ENCODE measurements around the gene TRPM3.

The TRPM3 gene

DNA sequence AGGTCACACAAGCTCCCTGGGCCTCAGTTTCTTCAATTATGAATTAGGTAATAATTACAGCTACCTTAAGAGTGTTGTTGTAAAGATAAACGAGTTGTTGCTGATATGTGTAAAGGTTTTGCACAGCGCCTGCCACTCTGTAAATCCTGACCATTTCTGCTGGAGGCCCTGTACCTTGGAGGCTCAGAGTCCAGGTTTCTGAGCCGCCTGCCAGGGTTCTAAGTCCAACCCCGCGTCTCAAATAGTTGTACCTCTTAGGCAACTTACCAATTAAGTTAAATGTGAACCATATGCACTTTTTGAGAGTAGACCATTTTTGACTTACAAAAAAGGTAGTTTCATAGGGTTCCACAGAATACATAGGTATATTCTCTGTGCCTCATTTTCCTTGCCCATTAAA lies 550.2 kb downstream of the TRPM3 start:
- DNase-seq, result no peak

GRCh38 chr9:70569791-70570190 lies 551.6 kb downstream of the TRPM3 start:
- DNase-seq, result no peak

GRCh38 chr9:70569070-70569772 lies 552.2 kb downstream of the TRPM3 start:
- DNase-seq, result no peak

DNA sequence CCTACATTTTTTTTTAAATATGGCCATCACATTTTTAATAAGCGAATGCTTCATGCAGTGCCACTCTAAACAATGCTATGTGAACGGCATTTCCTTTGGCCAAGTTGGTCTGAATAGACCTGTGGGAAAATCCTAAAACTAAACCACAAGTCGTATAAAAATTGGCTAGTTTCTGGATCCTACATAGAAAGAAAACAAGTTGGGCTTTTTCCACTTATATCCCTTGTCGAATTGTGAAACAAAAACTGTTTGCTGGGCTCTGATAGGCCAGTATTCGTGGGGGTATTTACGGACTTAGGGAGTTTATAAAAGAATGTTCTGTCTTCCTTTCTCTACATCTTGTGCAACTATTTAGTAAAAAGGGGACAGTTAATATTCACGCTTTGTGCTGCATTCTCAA lies 553.9 kb downstream of the TRPM3 start:
- no peak for DNase-seq

- DNase-seq, result no peak
Observed at GRCh38 chr9:70566751-70567150, 554.7 kb downstream of the TRPM3 start.

GRCh38 chr9:70566066-70566465 lies 555.4 kb downstream of the TRPM3 start:
- DNase-seq, result no peak

DNA sequence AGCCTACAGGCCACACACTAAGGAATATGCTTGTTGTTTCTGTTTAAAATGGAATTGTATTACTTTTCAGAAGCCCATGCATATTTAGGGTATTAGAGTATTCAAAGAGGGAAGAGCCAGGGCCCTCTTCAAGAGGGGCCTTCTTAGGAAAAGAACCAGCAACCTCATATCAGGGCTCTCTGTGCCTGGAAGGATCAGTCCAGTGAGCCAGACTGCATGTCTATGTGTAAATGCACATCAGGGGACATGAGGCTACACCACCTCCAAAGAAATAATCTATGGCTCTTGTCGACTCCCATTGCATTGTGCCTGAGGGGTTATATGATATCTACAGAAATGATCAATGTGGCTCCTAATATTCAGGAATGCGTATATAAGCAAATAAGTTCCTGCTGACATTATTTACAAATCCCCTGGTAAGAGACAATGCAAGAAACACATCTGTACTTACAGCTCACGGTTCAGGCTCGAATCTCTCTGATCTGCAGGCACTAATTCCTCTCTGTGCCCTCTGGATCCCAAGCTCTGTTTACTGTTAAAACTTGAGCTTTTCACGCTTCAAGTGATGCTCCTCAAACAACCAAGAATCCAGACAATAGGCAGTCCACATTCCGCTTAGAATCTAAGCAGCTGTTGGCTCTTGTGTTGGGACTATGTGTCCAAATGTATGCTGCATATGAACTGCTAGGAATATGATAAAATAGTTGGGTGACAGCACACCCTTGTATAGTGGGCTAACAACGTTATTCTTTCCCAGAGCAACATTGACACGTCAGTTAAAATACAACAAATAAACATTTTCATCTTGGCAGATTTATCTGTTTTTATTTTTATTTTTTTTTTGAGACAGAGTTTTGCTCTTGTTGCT lies 556.7 kb downstream of the TRPM3 start:
- no peak for DNase-seq

DNA sequence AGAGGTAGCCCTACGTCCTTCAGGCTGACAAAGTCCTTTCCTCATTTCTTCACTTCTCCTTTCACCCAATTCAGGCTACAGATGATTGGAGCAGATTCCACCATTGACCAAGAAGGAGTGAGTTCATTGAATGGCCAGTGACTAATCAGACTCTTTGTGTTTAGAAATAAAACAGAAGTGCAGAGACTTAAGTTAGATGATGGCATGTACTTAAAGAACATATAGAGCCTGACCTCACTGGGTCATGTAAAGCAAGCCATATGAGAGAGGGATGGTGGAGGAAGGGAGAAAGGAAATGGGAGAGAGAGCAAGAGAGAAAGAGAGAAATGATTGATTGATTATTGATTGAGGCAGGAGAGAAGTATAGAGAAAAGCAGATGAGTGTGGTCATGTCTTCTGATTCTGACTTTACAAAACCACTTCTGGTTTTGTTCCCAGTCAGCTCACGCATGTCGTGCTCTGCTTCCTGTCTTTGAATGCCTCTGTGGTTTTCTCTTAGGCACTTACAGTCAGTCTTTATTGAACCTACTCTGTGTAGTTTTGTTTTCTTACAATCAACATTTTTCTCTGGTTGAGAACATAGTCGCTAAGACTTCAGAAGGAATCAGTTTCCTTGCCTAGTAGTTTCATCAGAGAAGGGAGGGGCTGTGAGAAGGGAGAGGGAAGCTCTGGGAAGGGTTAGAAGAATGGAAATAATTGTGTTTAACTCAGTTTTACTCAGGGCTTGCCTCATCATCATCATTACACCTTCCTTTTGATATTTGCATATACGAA lies 557.8 kb downstream of the TRPM3 start:
- DNase-seq, result no peak

- DNase-seq, result no peak
Observed at GRCh38 chr9:70563010-70563409, 558.4 kb downstream of the TRPM3 start.

DNA sequence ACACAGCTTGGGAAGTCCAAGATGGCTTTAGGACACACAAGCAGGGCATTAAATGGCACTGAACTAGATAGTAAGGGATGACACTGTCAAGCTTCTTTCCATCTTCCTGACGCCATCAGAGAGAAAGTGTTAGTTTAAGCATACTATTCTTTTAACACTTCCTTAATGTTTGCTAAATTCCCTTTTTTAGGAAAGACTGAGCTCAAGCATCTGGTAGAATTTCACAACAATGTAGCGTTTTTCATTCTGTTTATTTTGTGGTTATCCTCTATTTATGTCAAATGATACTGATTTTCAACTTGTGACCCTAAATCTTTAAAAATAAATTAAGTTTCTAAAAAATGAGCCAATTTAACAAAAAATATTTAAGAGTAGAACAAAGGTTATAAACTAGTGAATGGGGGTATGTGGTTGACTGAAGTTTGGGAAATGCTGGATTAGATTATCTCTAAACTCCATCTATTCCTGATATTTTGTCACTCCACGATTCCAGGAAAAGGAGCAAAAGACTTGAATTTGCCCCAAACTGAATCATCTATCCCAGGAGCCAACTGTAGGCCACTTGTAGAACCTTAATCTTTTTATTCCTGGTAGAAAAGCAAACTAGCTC lies 559.5 kb downstream of the TRPM3 start:
- DNase-seq, result no peak

GRCh38 chr9:70561111-70561510 lies 560.3 kb downstream of the TRPM3 start:
- no peak for DNase-seq

GRCh38 chr9:70559102-70559501 lies 562.3 kb downstream of the TRPM3 start:
- DNase-seq, result no peak

- no peak for DNase-seq
Observed at GRCh38 chr9:70557661-70558369, 563.6 kb downstream of the TRPM3 start.

- DNase-seq, result no peak
Observed at GRCh38 chr9:70556771-70557170, 564.6 kb downstream of the TRPM3 start.

DNA sequence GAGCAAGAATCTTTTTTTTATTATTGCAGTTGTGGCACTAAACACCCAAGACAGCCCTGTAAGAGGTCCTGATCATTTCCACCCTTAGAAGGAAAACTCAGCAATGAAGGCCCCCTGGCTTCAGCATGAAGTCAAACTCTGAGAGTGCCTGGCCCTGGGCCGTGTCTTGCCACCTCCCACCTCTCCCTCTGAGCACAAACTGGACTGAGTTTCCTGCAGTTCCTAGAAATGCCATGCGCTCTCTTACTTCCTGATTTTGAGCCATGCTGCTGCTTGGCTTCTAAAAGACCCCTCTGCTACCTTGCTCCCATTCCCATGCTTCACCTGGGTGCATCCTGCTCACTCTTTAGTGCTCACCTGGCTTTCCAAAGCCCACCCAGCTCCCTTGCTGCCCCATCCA lies 566.5 kb downstream of the TRPM3 start:
- DNase-seq, result no peak

DNA sequence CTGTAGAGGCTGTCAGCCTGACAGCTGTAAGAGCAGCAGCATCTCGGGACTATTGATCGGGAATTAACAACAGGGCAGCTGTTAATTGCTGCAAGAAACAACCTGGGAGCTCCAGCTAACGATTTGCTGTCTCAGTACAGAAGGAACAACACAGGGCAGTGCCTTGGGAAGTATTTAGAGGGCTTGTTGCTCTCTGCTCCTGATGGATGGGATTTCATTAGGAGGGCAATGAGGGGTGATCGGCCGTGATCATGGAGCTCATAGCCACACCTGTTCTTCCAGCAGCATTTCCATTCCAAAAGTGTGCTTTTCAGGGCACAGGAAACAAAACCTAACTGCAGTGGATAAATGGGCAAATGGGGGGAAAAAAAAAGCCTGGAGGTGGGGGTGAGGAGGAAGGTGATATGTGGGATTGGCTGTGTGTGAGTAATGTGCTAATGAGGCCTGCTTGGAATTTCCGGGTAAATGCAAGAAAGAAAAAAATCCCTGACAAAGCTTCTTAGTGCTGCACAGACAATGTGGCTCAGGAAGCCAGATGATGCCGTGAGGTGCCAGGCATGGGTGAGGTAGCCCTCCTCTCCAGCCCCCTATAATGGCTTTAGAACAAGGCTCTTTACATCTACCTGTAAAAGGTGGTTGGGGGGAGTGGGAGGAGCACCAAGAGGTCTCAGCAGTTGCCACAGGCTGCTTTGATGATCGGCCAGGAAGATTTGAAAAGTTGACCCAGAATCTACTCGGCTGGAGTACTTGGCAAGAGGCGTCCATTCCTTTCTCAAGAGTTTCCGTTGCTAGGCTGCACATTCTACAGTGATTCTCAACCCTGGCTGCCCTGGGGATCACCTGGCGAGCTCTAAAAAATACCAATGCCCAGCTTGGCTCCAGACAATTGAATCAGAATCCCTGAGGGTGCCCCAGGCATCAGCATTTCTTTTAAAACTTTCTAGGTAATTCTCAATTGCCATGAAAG lies 567.4 kb downstream of the TRPM3 start:
- no peak for DNase-seq

GRCh38 chr9:70552561-70552960 lies 568.9 kb downstream of the TRPM3 start:
- DNase-seq, result no peak

- DNase-seq, result no peak
Observed at GRCh38 chr9:70551801-70552200, 569.6 kb downstream of the TRPM3 start.

GRCh38 chr9:70551396-70551795 lies 570.0 kb downstream of the TRPM3 start:
- no peak for DNase-seq

DNA sequence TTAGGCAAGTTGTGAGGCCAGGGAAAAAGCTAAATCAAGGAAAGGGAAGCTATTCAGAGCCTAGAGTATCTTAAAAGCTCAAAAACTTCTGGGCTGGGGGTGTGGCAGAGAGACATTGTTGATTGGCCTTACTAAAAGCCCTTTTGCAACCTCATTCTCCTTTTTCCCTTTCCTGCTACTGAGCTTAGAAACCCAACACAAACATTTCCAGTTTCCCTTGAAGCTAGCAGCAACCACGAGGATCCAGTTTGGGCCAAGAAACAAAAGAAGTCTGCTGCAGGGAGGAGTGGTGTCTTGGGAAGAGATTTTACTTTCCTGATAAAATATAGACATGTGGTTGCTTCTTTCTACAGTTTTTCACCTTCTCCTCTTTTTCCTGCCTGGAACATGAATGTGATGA lies 571.5 kb downstream of the TRPM3 start:
- no peak for DNase-seq

DNA sequence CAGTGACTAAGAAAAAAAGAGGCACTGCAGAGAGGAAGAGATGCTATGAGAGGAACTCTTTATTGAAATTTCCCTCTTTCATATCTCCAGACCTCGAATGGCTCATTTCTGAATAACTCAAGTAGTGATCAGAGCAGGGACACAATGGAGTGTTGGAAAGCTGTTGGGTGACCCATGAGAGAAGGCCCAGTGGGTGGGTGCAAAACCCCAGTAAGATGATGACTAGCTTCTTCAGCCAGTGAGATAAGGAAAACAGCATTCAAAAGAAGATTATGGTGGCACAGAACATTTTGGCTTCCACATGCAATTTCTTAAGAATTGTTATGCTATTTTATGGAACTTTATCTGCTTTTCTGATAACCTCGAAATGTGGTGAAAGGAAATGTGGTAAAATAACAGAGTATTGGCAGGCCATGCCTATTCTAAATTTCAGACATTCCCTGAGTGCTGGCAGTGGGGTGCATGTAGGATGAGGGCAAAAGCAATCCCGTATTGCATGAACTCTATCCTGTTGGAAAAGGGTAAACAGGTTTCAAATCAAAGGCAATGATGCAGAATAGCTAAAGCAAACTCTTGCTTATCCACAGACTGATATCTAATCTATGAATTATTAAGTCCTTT lies 579.0 kb downstream of the TRPM3 start:
- DNase-seq, result no peak

All from effector CD8-positive, alpha-beta T cell (primary cell).